ENCODE measurements around the gene NSG1.

DNA sequence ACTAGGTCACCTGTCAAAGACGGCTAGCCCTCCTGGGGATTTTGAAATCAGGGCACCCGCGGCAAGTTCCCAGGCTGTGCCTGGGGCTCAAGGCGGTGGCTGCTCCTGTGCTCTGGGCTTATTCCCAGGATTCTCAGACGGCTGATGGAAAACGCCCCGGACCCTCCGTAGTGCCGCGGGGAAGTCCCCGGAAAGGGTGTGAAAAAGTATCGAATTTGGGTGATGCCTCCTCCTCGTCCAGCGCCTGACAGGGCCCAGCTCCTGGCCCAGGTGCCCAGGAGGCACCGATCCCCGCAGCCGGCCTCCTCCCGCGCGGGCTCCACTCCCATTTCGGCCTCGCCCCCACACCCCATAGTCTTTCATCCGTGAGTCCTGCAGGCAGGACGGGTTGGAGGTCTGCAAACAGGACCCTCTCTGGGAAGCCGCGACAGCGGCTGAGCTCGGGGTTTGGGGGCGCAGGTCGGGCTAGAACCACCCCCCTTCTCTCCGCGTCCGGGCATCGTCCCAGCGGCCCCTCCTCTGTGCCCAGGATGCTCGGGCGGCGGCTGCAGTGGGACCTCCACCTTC, 1.1 kb upstream of the NSG1 start:
- TF ChIP-seq POLR2A (IDR thresholded peaks at IDR 0.05), result no peak
- TF ChIP-seq, protein P1, sequence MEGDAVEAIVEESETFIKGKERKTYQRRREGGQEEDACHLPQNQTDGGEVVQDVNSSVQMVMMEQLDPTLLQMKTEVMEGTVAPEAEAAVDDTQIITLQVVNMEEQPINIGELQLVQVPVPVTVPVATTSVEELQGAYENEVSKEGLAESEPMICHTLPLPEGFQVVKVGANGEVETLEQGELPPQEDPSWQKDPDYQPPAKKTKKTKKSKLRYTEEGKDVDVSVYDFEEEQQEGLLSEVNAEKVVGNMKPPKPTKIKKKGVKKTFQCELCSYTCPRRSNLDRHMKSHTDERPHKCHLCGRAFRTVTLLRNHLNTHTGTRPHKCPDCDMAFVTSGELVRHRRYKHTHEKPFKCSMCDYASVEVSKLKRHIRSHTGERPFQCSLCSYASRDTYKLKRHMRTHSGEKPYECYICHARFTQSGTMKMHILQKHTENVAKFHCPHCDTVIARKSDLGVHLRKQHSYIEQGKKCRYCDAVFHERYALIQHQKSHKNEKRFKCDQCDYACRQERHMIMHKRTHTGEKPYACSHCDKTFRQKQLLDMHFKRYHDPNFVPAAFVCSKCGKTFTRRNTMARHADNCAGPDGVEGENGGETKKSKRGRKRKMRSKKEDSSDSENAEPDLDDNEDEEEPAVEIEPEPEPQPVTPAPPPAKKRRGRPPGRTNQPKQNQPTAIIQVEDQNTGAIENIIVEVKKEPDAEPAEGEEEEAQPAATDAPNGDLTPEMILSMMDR (IDR thresholded peaks at IDR 0.05), result no peak
